ENCODE results near the gene EMILIN3. TPM values are rescaled to one million over a fixed set of nuclear protein-coding genes. Genes with fewer than 3 reads are reported as not detected.

EMILIN3 gene
- total and polyA plus RNA-seq, 2 experiments from 2014 or later = not detected

DNA sequence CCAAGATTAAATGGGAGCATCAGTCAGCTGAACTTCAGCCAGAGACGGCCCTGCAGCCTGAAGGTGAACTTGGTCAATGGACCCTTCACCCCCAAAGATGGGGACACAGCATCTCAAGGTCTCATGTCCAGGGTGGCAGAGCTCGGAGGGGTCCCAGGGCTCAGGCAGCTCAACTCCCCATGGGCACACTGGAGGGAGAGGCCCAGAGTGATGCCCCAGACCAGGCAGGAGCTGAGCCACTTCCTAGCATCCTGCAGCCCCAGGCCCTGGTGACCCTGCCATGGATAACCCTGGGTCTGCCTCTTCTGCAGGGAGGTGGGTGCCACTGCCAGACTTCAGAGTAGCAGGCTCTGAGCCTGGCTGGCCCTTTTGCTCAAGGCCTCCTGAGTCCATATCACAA lies 27.5 kb upstream of the EMILIN3 start:
- TF ChIP-seq EZH2 (IDR thresholded peaks at IDR 0.05; ENCODE audit: insufficient read depth, poor library complexity, severe bottlenecking) = no peak
- DNase-seq = no peak
- Histone ChIP-seq H3K9me3 (ENCODE audit: low read depth) (no peaks in the 10 kb centered on the region), H4K20me1 (ENCODE audit: insufficient read depth) (no peaks in the 10 kb centered on the region), H3K4me3 (no peak overlapping the region), H3K36me3 (ENCODE audit: low read depth) (no peaks in the 10 kb centered on the region), H3K9ac (no peak overlapping the region), H3K27me3 (replicated peaks; ENCODE audit: insufficient read depth) (no peaks in the 10 kb centered on the region), H3K4me1 (ENCODE audit: insufficient read depth) (no peaks in the 10 kb centered on the region), H3K79me2 (ENCODE audit: insufficient read depth) (no peaks in the 10 kb centered on the region), H2AFZ (no peak overlapping the region), H3K27ac (no peak overlapping the region), H3K4me2 (ENCODE audit: unreplicated experiment) (no peak overlapping the region), H3K9me2 (ENCODE audit: insufficient read depth) (no peaks in the 10 kb centered on the region), H3F3A (ENCODE audit: insufficient read depth) (no peaks in the 10 kb centered on the region)
- in situ Hi-C loops (cut with MboI) = no loop called here
- WGBS, 2 experiments (ENCODE audit: low coverage in 1 of 2, low lambda C conversion rate in 2 of 2, missing lambda C conversion rate in 2 of 2) = 88 to 96% methylated on average over 2 of the region's 2 CpGs

DNA sequence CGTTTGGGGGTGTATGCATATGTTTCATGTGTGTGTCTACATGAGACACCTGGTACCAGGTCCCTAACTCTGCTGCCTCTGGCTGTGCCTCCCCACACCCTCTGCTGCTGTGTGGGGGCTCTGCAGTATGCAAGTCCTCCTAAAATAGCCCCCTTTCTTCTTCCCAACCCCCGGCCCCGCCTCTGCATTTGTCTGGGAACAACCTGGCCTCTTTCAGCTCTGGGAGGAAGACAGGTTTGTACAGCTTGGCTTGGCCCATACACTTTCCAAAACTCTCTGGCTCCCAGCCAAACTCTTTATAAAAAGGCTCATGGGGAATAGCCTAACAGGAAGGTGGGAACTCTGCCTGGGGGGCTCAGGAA lies 27.1 kb upstream of the EMILIN3 start:
- 90 to 97% methylated on average over 3 of the region's 3 CpGs for WGBS, 2 experiments (ENCODE audit: low coverage in 1 of 2, low lambda C conversion rate in 2 of 2, missing lambda C conversion rate in 2 of 2)
- Histone ChIP-seq H3K27ac (no peak overlapping the region), H4K20me1 (ENCODE audit: insufficient read depth) (no peaks in the 10 kb centered on the region), H3K9ac (no peak overlapping the region), H3K79me2 (ENCODE audit: insufficient read depth) (no peaks in the 10 kb centered on the region), H2AFZ (no peak overlapping the region), H3K36me3 (ENCODE audit: low read depth) (no peaks in the 10 kb centered on the region), H3K4me3 (no peak overlapping the region), H3K4me1 (ENCODE audit: insufficient read depth) (no peaks in the 10 kb centered on the region), H3K9me2 (ENCODE audit: insufficient read depth) (no peaks in the 10 kb centered on the region), H3K9me3 (ENCODE audit: low read depth) (no peaks in the 10 kb centered on the region), H3F3A (ENCODE audit: insufficient read depth) (no peaks in the 10 kb centered on the region), H3K4me2 (ENCODE audit: unreplicated experiment) (no peak overlapping the region), H3K27me3 (replicated peaks; ENCODE audit: insufficient read depth) (no peaks in the 10 kb centered on the region)
- DNase-seq = no peak
- TF ChIP-seq EZH2 (IDR thresholded peaks at IDR 0.05; ENCODE audit: insufficient read depth, poor library complexity, severe bottlenecking) (no peak), EZH2phosphoT487 (IDR thresholded peaks at IDR 0.05; ENCODE audit: insufficient read depth, low read depth) (no peak)
- in situ Hi-C loops (cut with MboI) = no loop called here

DNA sequence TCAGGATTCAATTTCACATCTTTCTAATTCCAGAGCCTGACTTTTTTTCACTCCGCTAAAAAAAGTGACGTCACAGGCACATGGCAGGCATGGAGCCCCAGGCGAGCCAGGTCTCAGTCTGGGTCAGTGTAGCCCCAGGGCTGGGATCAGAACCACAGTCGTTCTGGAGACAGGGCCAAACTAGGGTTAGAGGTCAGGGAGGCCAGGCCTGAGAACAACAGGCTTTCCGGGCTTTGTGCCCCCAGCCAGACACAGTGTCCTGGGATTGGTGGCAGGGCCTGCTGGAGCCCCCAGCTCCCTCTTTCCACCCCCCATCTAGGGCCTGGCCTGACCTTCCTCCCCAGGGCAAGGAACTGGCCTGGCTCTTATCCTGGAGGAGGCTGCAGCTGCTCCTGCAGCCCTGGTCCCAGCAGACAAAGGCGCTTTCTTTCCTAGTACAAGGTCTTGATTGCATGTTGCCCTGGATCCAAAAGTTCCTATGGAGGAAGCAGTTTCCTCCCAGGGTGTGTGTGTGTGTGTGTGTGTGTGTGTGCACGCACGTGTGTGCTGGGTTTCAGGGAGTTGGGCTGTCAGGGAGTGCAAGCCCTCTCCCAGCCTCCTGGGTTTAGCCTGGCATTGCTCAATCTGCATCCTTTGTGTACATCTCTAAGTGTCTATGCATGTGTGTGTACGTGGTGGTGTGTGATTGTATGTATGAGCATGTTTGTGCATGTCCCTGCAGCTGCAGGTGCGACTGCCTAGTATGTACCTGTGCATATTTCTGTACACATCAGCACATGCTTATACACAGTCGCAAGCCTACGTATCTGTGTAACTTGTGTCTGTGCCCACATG lies 26.5 kb upstream of the EMILIN3 start:
- WGBS, 2 experiments (ENCODE audit: low coverage in 1 of 2, low lambda C conversion rate in 2 of 2, missing lambda C conversion rate in 2 of 2) = 50 to 51% methylated on average over 12 of the region's 12 CpGs
- no peak overlapping the region for H2AFZ ChIP-seq
- no peaks in the 10 kb centered on the region for H3F3A ChIP-seq (ENCODE audit: insufficient read depth)
- H3K4me1 ChIP-seq (ENCODE audit: insufficient read depth) = no peaks in the 10 kb centered on the region
- no peak overlapping the region for H3K9ac ChIP-seq
- no peaks in the 10 kb centered on the region for H4K20me1 ChIP-seq (ENCODE audit: insufficient read depth)
- no peak overlapping the region for H3K4me2 ChIP-seq (ENCODE audit: unreplicated experiment)
- no peaks in the 10 kb centered on the region for H3K9me2 ChIP-seq (ENCODE audit: insufficient read depth)
- no peak overlapping the region for H3K4me3 ChIP-seq
- H3K9me3 ChIP-seq (ENCODE audit: low read depth) = no peaks in the 10 kb centered on the region
- in situ Hi-C loops (cut with MboI) = no loop called here
- no peaks in the 10 kb centered on the region for H3K79me2 ChIP-seq (ENCODE audit: insufficient read depth)
- H3K36me3 ChIP-seq (ENCODE audit: low read depth) = no peaks in the 10 kb centered on the region
- H3K27me3 ChIP-seq (replicated peaks; ENCODE audit: insufficient read depth) = no peaks in the 10 kb centered on the region
- TF ChIP-seq EZH2 (IDR thresholded peaks at IDR 0.05; ENCODE audit: insufficient read depth, poor library complexity, severe bottlenecking) (no peak), EZH2phosphoT487 (IDR thresholded peaks at IDR 0.05; ENCODE audit: insufficient read depth, low read depth) (no peak)
- DNase-seq = peak; percentile 29
- H3K27ac ChIP-seq = no peak overlapping the region

DNA sequence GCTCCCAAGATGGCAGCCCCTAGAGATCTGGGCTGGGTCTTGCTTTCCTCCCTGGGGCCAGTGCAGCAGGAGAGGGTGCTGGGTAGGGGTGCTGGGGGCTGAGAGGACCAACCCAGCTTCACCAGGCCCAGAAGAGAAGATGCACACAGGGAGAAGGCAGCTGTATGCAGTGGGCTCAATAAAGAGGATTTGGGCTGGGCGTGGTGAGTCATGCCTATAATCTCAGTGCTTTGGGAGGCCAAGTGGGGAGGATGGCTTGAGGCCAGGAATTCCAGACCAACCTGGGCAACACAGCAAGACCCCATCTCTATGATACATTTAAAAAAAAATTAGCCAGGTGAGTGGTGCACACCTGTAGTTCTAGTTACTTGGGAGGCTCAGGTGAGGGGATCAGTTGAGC lies 25.7 kb upstream of the EMILIN3 start:
- in situ Hi-C loops (cut with MboI) = no loop called here
- TF ChIP-seq EZH2 (IDR thresholded peaks at IDR 0.05; ENCODE audit: insufficient read depth, poor library complexity, severe bottlenecking) = no peak
- no peak for TF ChIP-seq EZH2phosphoT487 (IDR thresholded peaks at IDR 0.05; ENCODE audit: insufficient read depth, low read depth)
- H3K36me3 ChIP-seq (ENCODE audit: low read depth) = no peaks in the 10 kb centered on the region

More for the DNA sequence above, 25.7 kb upstream of the EMILIN3 start:
- WGBS, 2 experiments (ENCODE audit: low coverage in 1 of 2, low lambda C conversion rate in 2 of 2, missing lambda C conversion rate in 2 of 2) = 81 to 95% methylated on average over 1 of the region's 1 CpG
- no peaks in the 10 kb centered on the region for H4K20me1 ChIP-seq (ENCODE audit: insufficient read depth)
- H2AFZ ChIP-seq = no peak overlapping the region
- H3K9me2 ChIP-seq (ENCODE audit: insufficient read depth) = no peaks in the 10 kb centered on the region
- H3K4me2 ChIP-seq (ENCODE audit: unreplicated experiment) = no peak overlapping the region
- no peak overlapping the region for H3K27ac ChIP-seq
- H3F3A ChIP-seq (ENCODE audit: insufficient read depth) = no peaks in the 10 kb centered on the region
- no peak overlapping the region for H3K9ac ChIP-seq
- DNase-seq = no peak
- H3K27me3 ChIP-seq (replicated peaks; ENCODE audit: insufficient read depth) = no peaks in the 10 kb centered on the region
- no peaks in the 10 kb centered on the region for H3K4me1 ChIP-seq (ENCODE audit: insufficient read depth)
- no peak overlapping the region for H3K4me3 ChIP-seq
- no peaks in the 10 kb centered on the region for H3K79me2 ChIP-seq (ENCODE audit: insufficient read depth)
- H3K9me3 ChIP-seq (ENCODE audit: low read depth) = no peaks in the 10 kb centered on the region
